WERI-Rb-1 (cell line): ENCODE results near the gene NUP62CL.

ENCODE experiments used
- DNase-seq: peaks from one replicate; pipeline ENCODE4 v3.0.0-alpha.2; 2020
- H3K27ac ChIP-seq: fragments of 250-450 bp; sonication (Bioruptor Pico); 2 replicates; pipeline ENCODE4 v1.5.1; 2020; ENCODE audit warnings: mild to moderate bottlenecking, moderate library complexity
- H3K27me3 ChIP-seq: fragments of 250-450 bp; sonication (Bioruptor Pico); 2 replicates; pipeline ENCODE4 v1.5.1; 2021; ENCODE audit warnings: mild to moderate bottlenecking, low read depth, moderate library complexity; ENCODE audit not compliant: insufficient read depth, severe bottlenecking
- H3K36me3 ChIP-seq: fragments of 250-450 bp; sonication (Bioruptor Pico); 2 replicates; pipeline ENCODE4 v1.5.1; 2020; ENCODE audit warnings: mild to moderate bottlenecking, moderate library complexity
- H3K4me3 ChIP-seq: 2 replicates; pipeline ENCODE4 v1.5.1; 2011; ENCODE audit warnings: low read depth, mild to moderate bottlenecking, control low read depth, low read length
- H3K9me3 ChIP-seq: fragments of 250-450 bp; sonication (Bioruptor Pico); 2 replicates; pipeline ENCODE4 v1.5.1; 2021; ENCODE audit warnings: mild to moderate bottlenecking, moderate library complexity; ENCODE audit not compliant: severe bottlenecking
- CTCF ChIP-seq: IDR thresholded peaks from 2 replicates; pipeline ENCODE4 v1.5.1; 2011; ENCODE audit warnings: low read depth, mild to moderate bottlenecking, control low read depth, inconsistent platforms, low read length

Gene NUP62CL, protein sequence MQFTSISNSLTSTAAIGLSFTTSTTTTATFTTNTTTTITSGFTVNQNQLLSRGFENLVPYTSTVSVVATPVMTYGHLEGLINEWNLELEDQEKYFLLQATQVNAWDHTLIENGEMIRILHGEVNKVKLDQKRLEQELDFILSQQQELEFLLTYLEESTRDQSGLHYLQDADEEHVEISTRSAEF

DNA sequence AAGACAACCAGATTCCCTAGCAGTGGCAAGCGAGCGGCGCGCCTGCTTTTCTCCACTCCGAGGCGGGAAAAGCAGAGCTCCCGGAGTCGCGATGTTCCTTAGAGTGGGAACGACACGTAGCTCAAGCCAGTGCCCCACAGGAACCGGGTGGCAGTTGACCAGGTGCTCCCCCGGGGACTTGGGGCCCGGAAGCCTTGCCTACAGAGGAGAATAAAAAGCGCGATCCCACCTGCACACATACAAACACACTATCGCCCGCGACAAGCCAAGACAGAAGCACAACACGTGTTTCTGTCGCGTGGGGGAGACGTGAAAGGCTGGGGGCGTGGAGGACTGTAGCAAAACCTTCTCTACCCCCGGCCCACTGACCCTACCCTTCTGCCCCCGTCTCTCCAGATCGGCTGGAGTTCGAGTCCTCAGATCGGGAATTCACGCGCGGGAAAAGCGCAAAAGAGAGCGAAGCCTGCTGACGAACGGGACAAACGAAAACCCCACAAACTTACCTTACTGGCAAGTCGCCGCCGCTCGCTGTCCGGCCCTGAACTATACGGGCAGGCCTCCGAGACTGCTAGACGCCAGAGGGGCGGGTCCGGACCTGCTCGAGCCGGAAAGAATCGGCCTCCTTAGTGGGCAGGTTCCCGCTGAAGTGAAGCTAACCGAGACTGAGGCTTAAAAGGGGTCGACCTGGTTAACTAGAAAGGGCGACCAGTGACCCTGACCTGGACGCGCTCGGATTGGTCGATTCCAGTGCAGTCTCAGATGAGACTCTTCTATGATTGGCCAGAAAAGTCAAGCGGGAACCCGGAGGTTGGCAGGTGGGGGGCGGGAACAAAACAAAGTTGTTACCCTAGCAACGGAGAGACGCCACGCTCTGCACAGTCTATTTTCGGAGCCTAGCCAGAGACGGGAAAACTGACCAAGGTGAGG is at the start of gene NUP62CL, which contains the start of gene DNAAF6:
Gene NUP62CL, minus strand, starts transcription at position 664 of the 927 bp plus-strand sequence. CDS start 31,287 bp downstream, outside the sequence.
Gene DNAAF6, plus strand, starts transcription at position 842 of the 927 bp plus-strand sequence. CDS start 6,265 bp downstream, outside the sequence.
- peak within 1 kb of the TSS; percentile 42 for H3K4me3 ChIP-seq
- DNase-seq, result peak; percentile 76
- no peaks in the 10 kb centered on the region for H3K9me3 ChIP-seq
- H3K36me3 ChIP-seq, result no peaks in the 10 kb centered on the region
- H3K27me3 ChIP-seq, result peaks cover 23% of the 10 kb centered on the region
- no peak for TF ChIP-seq CTCF
- no peak within 1 kb of the TSS for H3K27ac ChIP-seq

- Histone ChIP-seq H3K27me3 (peaks cover 31% of the 10 kb centered on the region), H3K4me3 (no peak overlapping the region), H3K9me3 (no peaks in the 10 kb centered on the region), H3K36me3 (no peaks in the 10 kb centered on the region), H3K27ac (no peak overlapping the region)
- DNase-seq, result no peak
- no peak for TF ChIP-seq CTCF
These were observed 22.2 kb upstream of the NUP62CL start for GRCh38 chrX:107228486-107228819.

- Histone ChIP-seq H3K9me3 (no peaks in the 10 kb centered on the region), H3K36me3 (no peaks in the 10 kb centered on the region), H3K4me3 (no peak overlapping the region), H3K27ac (no peak overlapping the region), H3K27me3 (peaks cover 26% of the 10 kb centered on the region)
- no peak for TF ChIP-seq CTCF
- no peak for DNase-seq
These were observed 21.7 kb upstream of the NUP62CL start for GRCh38 chrX:107227780-107228485.

DNA sequence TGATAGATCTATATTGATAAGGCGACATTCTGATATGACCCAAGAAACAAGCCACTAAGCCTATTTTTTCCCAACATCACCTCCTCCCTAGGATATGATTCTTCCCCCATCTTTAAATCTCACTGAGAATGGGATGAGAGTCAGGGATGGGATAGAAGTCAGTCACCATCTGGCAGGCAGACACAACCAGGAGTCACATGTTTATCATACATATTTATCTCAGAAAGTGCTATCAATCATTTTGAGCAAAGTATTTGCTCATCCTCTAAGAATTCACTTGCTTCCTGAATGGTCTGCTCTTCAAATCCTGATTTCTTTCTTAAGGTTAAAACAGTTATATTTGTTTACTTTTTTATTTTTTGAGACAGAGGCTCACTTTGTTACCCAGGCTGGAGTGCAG is 20.5 kb upstream of the NUP62CL start:
- Histone ChIP-seq H3K27me3 (peaks cover 26% of the 10 kb centered on the region), H3K9me3 (no peaks in the 10 kb centered on the region), H3K36me3 (no peaks in the 10 kb centered on the region), H3K27ac (no peak overlapping the region), H3K4me3 (no peak overlapping the region)
- no peak for TF ChIP-seq CTCF
- no peak for DNase-seq

GRCh38 chrX:107213477-107213876 is 7.2 kb upstream of the NUP62CL start:
- Histone ChIP-seq H3K4me3 (no peak overlapping the region), H3K27ac (no peak overlapping the region), H3K36me3 (no peaks in the 10 kb centered on the region), H3K27me3 (peaks cover 8% of the 10 kb centered on the region), H3K9me3 (no peaks in the 10 kb centered on the region)
- no peak for TF ChIP-seq CTCF
- no peak for DNase-seq
